Stomach (tissue), 4 donors: Measurements from ENCODE around the gene CENPH.

Source experiments
- CTCF ChIP-seq, 7 experiments: fragments of 450-650 bp in 4 of 7; fragments of 200-600 bp in 3 of 7; sonication (generic) in 3 of 7; IDR thresholded peaks; one replicate each; pipeline ENCODE4 v1.5.1; 2016 to 2019; ENCODE audit warnings: antibody characterized with exemption in 7 of 7, control low read depth in 2 of 7, mild to moderate bottlenecking in 1 of 7
- EP300 ChIP-seq: sonication (generic); formaldehyde crosslinking; IDR thresholded peaks from one replicate; pipeline ENCODE4 v1.6.1; 2017; ENCODE audit warnings: antibody characterized with exemption

GRCh38 chr5:69219939-69220338 lies 30.6 kb downstream of the CENPH start:
- TF ChIP-seq EP300, result no peak
- TF ChIP-seq CTCF (IDR thresholded peaks at IDR 0.05), result no peak
